Prostate gland (tissue), 2 donors: Measurements from ENCODE around the gene FAAP100. TPM values are rescaled to one million over a fixed set of nuclear protein-coding genes. Genes with fewer than 3 reads are reported as not detected.

Source experiments
- DNase-seq: peaks from one replicate; pipeline ENCODE4 v3.0.0-alpha.2; 2019; ENCODE audit warnings: low spot score
- H3K27ac ChIP-seq, 2 donors: fragments of 200-600 bp; sonication (generic); 2 replicates each; pipeline ENCODE4 v1.5.1; 2017 to 2019
- H3K27me3 ChIP-seq: fragments of 200-600 bp; sonication (generic); replicated peaks from 2 replicates; pipeline ENCODE4 v1.5.1; 2019; ENCODE audit not compliant: insufficient read depth
- H3K36me3 ChIP-seq, 2 donors: fragments of 200-600 bp; sonication (generic); 1 replicate in 1 of 2; 2 replicates in 1 of 2; pipeline versions ENCODE4 v1.5.1 to v1.8.1; 2017 to 2019
- H3K4me1 ChIP-seq: fragments of 200-600 bp; sonication (generic); replicated peaks from 2 replicates; pipeline ENCODE4 v1.5.1; 2019
- H3K4me3 ChIP-seq, 2 donors: fragments of 200-600 bp; sonication (generic); 2 replicates each; pipeline ENCODE4 v1.5.1; 2017 to 2019
- H3K9me3 ChIP-seq: fragments of 200-600 bp; sonication (generic); 2 replicates; pipeline ENCODE4 v1.5.1; 2017
- CTCF ChIP-seq, 4 experiments: fragments of 200-600 bp in 2 of 4; fragments of 450-650 bp in 2 of 4; sonication (generic) in 2 of 4; IDR thresholded peaks; 1 replicate in 3 of 4; 2 replicates in 1 of 4; pipeline ENCODE4 v1.5.1; 2016 to 2019; ENCODE audit warnings: antibody characterized with exemption in 4 of 4, mild to moderate bottlenecking in 2 of 4, moderate library complexity in 2 of 4
- POLR2A ChIP-seq: fragments of 450-650 bp; IDR thresholded peaks from one replicate; pipeline ENCODE4 v1.6.1; 2016; ENCODE audit warnings: antibody characterized with exemption, mild to moderate bottlenecking
- POLR2AphosphoS5 ChIP-seq: sonication (generic); formaldehyde crosslinking; IDR thresholded peaks from one replicate; pipeline ENCODE4 v1.6.1; 2017; ENCODE audit warnings: antibody characterized with exemption
- WGBS: methylation state at CpG from one replicate; pipeline ENCODE4 v1.1.5; 2018; 5-methylcytosine and 5-hydroxymethylcytosine counted together
- intact Hi-C: fragments of 100-400 bp; cut with DNase I; formaldehyde crosslinking; loops from one replicate; pipeline ENCODE4 v1.14.2; 2022
- total RNA-seq, 2 donors: library from RNA; depleted of rRNA; stranded (reverse); fragments of >200 nt; gene quantifications; one replicate each; pipeline ENCODE4 v1.1.0, GENCODE V29; 2016

Gene FAAP100
- total RNA-seq, 2 donors from 2014 or later: 27.8 to 44.4 TPM

GRCh38 chr17:81563861-81564586 is 11.9 kb upstream of the FAAP100 start:
- no peak overlapping the region for H3K4me3 ChIP-seq
- H3K27me3 ChIP-seq: no peaks in the 10 kb centered on the region
- no peaks in the 10 kb centered on the region for H3K9me3 ChIP-seq
- 85% methylated on average over 10 of the region's 10 CpGs for WGBS
- H3K36me3 ChIP-seq: no peaks in the 10 kb centered on the region
- TF ChIP-seq POLR2A (no peak), POLR2AphosphoS5 (no peak), CTCF (IDR thresholded peaks at IDR 0.05) (no peak)
- no peak for DNase-seq
- intact Hi-C loops: no loop called here
- no peak overlapping the region for H3K27ac ChIP-seq
- H3K4me1 ChIP-seq: peaks cover 20% of the 10 kb centered on the region

GRCh38 chr17:81561494-81561885 is 9.3 kb upstream of the FAAP100 start:
- intact Hi-C loops: no loop called here
- Histone ChIP-seq H3K9me3 (no peaks in the 10 kb centered on the region), H3K36me3 (no peaks in the 10 kb centered on the region), H3K4me3 (no peak overlapping the region), H3K4me1 (peaks cover 9% of the 10 kb centered on the region), H3K27ac (no peak overlapping the region), H3K27me3 (no peaks in the 10 kb centered on the region)
- no peak for TF ChIP-seq POLR2AphosphoS5
- no peak for TF ChIP-seq POLR2A
- TF ChIP-seq CTCF (IDR thresholded peaks at IDR 0.05): no peak
- WGBS: 89% methylated on average over 4 of the region's 4 CpGs
- no peak for DNase-seq

- 76% methylated on average over 23 of the region's 27 CpGs for WGBS
- intact Hi-C loops: no loop called here
- Histone ChIP-seq H3K27ac (no peak overlapping the region), H3K36me3 (no peaks in the 10 kb centered on the region), H3K9me3 (no peaks in the 10 kb centered on the region), H3K27me3 (no peaks in the 10 kb centered on the region), H3K4me1 (no peaks in the 10 kb centered on the region), H3K4me3 (no peak overlapping the region)
- DNase-seq: no peak
- TF ChIP-seq POLR2A: no peak
- TF ChIP-seq CTCF (IDR thresholded peaks at IDR 0.05): peak in 1 of 4 experiments; percentile 8
- no peak for TF ChIP-seq POLR2AphosphoS5
These were observed 7.0 kb upstream of the FAAP100 start for GRCh38 chr17:81558941-81559806.

GRCh38 chr17:81558115-81558468 is 5.9 kb upstream of the FAAP100 start:
- intact Hi-C loops: no loop called here
- H3K9me3 ChIP-seq: no peaks in the 10 kb centered on the region
- WGBS: 86% methylated on average over 12 of the region's 12 CpGs
- H3K36me3 ChIP-seq: no peaks in the 10 kb centered on the region
- H3K27ac ChIP-seq: no peak overlapping the region
- peaks cover 4% of the 10 kb centered on the region for H3K4me1 ChIP-seq
- H3K4me3 ChIP-seq: no peak overlapping the region
- TF ChIP-seq POLR2A: no peak
- no peak for TF ChIP-seq POLR2AphosphoS5
- no peak for TF ChIP-seq CTCF (IDR thresholded peaks at IDR 0.05)
- no peaks in the 10 kb centered on the region for H3K27me3 ChIP-seq
- no peak for DNase-seq
